DMS53 (cell line): Measurements from ENCODE around the gene OR2M3.
"Not testable (repeated sequence)": the region's sequence is repeated elsewhere in the genome, so short reads cannot be mapped to it uniquely, and the experiment has no call there.

Experiments used
- DNase-seq: peaks from one replicate; lab custom pipeline; 2025; lab: John Stamatoyannopoulos, UW

The OR2M3 gene, protein sequence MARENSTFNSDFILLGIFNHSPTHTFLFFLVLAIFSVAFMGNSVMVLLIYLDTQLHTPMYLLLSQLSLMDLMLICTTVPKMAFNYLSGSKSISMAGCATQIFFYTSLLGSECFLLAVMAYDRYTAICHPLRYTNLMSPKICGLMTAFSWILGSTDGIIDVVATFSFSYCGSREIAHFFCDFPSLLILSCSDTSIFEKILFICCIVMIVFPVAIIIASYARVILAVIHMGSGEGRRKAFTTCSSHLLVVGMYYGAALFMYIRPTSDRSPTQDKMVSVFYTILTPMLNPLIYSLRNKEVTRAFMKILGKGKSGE

DNA sequence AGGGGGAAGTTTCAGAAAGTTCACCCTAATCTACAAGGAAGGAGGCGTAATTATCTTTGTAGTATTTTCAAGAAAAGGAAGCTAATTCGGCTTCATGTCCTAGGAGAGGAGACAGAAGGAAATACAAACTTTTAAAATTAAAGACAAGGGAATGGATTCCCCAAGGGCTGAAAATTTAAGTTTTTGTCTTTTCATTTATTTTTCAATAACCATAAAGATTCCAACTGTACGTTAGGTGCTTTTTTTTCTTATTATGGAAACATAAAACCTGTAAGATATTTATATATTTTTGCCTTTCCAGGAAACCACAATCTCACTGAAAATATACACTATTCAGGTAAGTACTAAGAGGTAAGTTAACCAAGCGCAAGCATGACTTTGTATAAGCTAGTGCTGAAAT lies at the start of gene OR2M3:
OR2M3 (plus strand) TSS at position 301 of the 400 bp plus-strand sequence. CDS start 5,803 bp downstream, outside the sequence.
- no peak for DNase-seq

DNA sequence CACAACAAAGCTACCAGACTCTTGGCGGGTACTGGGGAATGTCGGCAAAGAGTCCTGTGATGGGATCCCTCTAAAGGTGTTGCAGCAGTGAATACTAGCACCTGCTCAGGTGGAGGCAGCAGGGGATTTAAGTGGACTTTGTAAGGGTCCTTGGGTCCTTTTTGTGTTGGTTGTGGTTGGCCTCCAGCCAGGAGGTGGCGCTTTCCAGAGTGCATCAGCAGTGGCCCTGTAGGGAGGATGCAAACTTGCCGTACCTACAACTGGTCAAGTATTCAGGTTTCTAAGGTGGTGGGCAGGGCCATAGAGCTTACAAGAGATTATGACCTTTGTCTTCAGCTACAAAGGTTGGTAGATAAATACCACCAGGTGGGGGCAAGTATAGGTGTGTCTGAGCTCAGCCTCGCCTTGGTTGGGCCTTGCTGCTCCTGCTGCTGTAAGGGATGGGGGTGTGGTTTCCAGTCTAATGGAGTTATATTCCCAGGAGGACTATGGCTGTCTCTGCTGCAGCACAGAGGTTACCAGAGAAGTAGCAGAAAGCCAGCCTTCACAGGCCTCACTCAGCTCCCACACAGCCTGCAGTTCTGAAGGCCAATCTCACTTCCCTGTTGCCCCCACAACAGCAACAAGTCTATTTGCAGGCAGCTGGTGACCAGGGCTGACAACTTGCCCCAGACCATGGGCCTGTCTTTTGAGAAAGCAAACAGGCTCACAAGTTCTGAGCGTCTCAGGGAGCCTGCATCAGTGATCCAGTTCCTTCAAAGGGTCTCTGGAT lies 44.8 kb upstream of the OR2M3 start:
- no peak for DNase-seq

DNA sequence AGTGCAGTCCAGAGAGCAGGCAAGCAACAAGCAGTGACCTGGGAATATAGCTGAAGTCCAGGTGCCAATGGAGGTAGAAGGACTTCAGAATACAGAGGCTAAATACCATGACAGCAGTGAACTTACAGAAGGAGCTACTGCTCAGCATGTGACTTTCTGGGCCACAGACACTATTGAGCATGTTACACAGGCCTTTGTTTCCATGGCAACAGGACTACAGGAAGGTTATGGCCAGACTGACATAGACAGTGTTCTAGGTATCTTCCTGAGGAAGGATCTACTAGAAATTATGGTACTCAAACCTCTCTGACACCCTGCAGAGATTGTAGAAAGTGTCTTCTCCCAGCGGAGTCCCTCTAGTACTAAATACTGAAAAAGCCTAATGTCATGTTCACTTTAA lies 41.1 kb upstream of the OR2M3 start:
- peak; percentile 87 for DNase-seq

DNA sequence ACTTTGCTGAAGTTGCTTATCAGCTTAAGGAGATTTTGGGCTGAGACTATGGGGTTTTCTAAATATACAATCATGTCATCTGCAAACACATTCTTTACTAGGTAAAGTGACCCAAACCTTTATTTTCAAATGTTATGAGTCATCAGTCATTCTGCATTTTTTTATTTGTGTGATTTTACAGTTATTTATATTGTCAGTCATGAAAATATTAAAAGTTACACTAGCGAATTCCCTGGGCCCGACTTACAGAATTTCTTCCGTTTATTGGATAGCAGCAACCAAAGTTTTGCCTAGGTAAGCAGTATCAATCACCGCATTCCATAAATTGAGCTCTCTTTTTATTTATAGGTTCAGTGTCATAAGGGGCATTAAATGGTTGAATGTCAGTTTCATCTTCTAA lies 38.3 kb upstream of the OR2M3 start:
- DNase-seq, result no peak

GRCh38 chr1:248164031-248164430 lies 33.0 kb upstream of the OR2M3 start:
- peak; percentile 4 for DNase-seq

GRCh38 chr1:248165186-248165585 lies 31.9 kb upstream of the OR2M3 start:
- DNase-seq, result peak; percentile 84

DNA sequence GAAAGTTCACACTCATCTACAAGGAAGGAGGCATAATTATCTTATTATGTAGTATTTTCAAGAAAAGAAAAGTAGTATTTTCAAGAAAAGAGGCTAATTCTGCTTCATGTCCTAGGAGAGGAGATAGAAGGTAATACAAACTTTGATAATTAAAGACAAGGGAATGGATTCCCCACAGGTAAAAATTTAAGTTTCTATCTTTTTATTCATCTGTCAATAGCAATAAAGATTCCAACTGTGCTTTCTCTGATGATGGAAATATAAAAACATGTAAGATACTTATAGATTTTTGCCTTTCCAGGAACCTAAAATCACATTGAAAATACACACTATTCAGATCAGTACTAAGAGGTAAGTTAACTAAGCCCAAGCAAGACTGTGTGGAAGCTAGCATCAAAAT lies 22.5 kb upstream of the OR2M3 start, which contains the start of gene OR2M2:
OR2M2 (plus strand) TSS at position 301 of the 400 bp plus-strand sequence. CDS start 5,165 bp downstream, outside the sequence.
- no peak for DNase-seq

DNA sequence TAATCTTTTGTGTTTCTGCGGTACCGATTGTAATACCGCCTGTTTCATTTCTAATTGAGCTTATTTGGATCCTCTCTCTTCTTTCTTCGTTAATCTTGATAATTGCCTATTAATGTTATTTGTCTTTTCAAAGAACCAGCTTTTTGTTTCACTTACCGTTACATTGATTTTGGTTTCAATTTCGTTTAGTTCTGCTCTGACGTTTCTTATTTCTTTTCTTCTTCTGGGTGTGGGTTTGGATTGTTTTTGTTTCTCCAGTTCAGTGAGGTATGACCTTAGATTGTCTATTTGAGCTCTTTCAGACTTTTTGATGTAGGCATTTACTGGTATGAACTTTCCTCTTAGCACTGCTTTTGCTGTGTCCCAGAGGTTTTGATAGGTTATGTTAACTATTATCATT lies 13.1 kb upstream of the OR2M3 start:
- no peak for DNase-seq

DNA sequence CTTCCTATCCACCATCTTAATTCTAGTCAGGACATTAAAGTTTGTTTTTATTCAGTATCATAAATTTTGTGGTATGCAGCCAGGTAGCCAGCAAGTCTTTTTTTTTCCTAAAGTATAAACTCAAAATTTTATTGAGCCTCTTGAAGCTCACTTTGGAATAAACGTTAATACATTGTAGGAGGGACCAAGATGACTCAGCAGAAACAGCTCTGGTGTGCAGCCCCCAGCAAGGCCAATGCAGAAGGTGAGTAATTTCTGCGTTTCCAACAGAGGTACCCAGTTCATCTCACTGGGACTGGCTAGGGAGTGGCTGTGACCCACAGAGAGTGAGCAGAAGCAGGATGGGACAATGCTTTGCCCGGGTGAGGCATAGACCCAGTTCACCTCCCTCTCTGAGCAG lies 9.7 kb upstream of the OR2M3 start:
- no peak for DNase-seq

DNA sequence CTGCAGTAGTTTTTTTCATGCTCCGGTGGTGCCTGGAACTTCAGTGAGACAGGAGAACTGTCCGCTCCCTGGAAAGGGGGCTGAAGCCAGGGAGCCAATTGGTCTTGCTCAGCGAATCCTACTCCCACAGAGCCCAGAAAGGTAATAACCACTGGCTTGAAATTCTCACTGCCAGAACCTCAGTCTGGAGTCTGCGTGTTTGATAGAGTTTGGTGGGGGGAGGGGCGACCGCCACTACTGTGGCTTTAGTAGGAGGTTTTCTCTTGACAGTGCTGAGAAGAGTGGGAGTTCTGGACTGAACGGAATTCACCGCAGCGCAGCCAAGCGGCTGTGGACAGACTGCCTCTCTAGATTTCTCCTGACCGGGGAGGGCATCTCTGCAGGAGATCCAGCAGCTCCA lies 8.0 kb upstream of the OR2M3 start:
- DNase-seq, result no peak

- DNase-seq, result no peak
Observed at GRCh38 chr1:248194117-248194516, 2.9 kb upstream of the OR2M3 start.

GRCh38 chr1:248215880-248216279 lies 18.8 kb downstream of the OR2M3 start:
- no peak for DNase-seq

DNA sequence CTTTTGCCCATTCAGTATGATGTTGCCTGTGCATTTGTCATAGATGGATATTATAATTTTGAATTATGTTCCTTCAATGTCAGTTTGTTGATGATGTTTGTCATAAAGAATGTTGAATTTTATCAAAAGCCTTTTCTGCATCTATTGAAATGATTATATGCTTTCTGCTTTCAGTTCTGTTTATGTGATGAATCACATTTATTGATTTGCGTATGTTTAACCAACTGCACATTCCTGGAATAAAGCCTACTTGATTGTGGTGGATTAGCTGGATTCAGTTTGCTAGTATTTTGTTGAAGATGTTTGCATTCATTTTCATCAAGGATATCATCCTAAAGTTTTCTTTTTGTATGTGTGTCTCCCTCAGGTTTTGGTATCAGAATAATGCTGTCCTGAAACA lies 28.5 kb downstream of the OR2M3 start:
- DNase-seq, result no peak

- no peak for DNase-seq
Observed at GRCh38 chr1:248229360-248229908, 32.4 kb downstream of the OR2M3 start.

DNA sequence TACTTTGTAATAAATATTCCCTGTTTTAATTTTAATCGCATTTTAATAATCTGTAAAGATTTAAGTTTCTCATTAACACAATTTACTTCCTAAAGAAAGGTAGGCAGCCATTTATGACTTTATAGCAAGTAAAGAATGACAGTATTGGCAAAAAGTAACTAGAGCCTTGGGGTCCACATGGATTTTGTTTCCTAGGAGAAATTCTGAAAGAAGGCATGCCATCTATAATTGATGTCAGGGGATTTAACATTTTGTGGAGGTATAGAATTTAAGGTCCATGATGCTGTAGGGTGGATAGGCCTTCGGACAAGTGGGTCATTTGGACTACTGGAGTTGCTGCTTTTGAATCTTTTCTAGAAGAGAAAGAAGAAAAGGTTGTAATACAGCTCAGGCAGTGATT lies 34.1 kb downstream of the OR2M3 start, which contains the start of gene OR2M4:
OR2M4 (plus strand) TSS at position 301 of the 400 bp plus-strand sequence. CDS start 7,512 bp downstream, outside the sequence.
- no peak for DNase-seq

- DNase-seq, result no peak
Observed at GRCh38 chr1:248239478-248239877, 42.4 kb downstream of the OR2M3 start.

DNA sequence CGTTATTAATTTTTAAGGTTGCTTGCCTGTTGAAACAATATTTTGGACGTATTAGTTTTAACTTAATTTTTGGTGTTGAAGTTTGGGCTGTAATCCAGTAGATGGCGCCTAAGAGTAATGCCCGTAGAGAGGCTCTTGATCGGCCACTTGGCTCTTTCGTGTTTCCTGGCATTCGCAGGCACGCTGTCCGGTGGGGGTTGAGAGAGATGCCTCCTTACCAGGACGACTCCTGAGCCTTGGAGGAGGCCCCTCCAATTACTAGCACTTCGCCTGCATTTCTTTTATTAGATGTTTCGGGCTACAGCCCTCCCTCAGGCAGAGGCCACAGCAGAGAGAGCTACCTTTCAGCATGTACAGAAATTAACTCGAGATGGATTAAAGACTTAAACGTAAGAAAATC lies 46.1 kb downstream of the OR2M3 start:
- peak; percentile 82 for DNase-seq

DNA sequence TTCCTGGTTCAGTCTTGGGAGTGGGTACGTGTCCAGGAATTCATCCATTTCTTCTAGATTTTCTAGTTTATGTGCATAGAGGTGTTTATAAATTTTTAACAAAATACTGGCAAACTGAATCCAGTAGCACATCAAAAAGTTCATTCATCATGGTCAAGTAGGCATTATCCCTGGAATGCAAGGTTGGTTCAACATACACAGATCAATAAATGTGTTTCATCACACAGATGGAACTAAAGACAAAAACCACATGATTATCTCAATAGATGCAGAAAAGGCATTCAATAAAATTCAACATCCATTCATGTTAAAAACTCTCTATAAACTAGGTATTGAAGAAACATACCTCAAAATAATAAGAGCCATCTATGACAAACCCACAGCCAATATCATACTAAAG lies 62.2 kb downstream of the OR2M3 start:
- not testable (repeated sequence) for DNase-seq
